Skin epidermis (tissue), 12 donors: ENCODE results near the gene ZNF496.
"Not testable (repeated sequence)": the region's sequence is repeated elsewhere in the genome, so short reads cannot be mapped to it uniquely, and the experiment has no call there.

Source experiments
- H3K27ac ChIP-seq, 21 experiments: fragments of 200-600 bp; sonication (generic) in 11 of 21; one replicate each; pipeline ENCODE4 v1.5.0; 2020; ENCODE audit warnings: mild to moderate bottlenecking in 3 of 21, inconsistent platforms in 2 of 21, moderate library complexity in 2 of 21
- H3K4me3 ChIP-seq, 7 experiments: fragments of 200-600 bp; sonication (generic) in 2 of 7; one replicate each; pipeline ENCODE4 v1.5.0; 2020; ENCODE audit warnings: inconsistent platforms in 2 of 7, mild to moderate bottlenecking in 2 of 7, moderate library complexity in 1 of 7

The ZNF496 gene

DNA sequence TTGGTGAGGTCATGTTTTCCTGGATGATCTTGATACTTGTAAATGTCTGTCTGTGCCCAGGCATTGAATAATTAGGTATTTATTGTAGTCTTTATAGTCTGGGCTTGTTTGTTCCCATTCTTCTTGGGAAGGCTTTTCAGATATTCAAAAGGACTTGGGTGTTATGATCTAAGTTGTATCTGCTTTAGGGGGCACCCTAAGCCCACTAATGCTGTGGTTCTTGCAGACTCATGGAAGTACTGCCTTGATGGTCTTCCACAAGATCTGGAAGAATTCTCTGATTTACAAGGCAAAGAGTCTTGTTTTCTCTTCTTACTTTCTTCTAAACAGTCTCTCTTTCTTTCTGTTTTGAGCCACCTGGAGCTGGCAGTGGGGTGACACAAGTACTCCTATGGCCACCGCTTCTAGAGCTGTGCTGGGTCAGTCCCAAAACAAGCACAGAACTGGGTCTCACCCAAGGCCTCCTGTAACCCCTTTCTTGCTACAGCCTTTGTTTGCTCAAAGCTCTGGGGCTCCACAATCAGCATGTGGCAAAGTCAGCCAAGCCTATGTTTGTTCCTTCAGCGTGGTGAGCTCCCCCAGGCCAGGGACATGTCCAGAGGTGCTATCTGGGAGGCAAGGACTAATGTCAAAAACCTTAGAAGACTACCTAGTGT lies 63.1 kb downstream of the ZNF496 start:
- no peak overlapping the region for H3K27ac ChIP-seq
- H3K4me3 ChIP-seq: no peak overlapping the region

DNA sequence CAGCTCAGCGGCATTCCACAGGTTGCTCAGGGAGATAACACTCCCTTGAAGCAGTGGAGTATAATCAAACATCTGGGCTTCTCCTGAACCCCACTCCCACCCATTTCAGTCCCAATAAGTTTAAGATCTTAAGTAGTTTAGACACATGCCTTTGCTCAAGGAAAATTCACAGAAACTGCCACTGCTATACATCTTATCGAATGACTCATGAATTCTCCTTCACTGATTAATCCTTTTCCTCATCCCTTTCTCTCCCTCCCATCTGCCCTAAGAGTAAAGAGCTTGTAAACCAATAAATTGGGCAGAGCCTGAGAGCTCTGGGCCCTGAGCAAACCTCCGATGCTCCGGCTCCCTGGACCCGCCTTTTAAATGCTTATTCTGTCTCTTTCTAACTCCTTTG lies 65.6 kb downstream of the ZNF496 start:
- H3K4me3 ChIP-seq: no peak overlapping the region
- no peak overlapping the region for H3K27ac ChIP-seq

- H3K4me3 ChIP-seq, H3K27ac ChIP-seq: not testable (repeated sequence)
Measured at GRCh38 chr1:247255772-247256171, 75.9 kb downstream of the ZNF496 start, which contains the start of gene VN1R5. TSS of gene VN1R5 (plus strand) at chr1:247256072.

GRCh38 chr1:247247568-247247967 lies 84.1 kb downstream of the ZNF496 start:
- Histone ChIP-seq H3K27ac (no peak overlapping the region), H3K4me3 (no peak overlapping the region)
